ENCODE results near the gene CAPS2. TPM values are rescaled to one million over a fixed set of nuclear protein-coding genes. Genes with fewer than 3 reads are reported as not detected.

CAPS2 gene
- total and polyA plus RNA-seq, 10 of the 15 experiments (the other 5 are each of a cell fraction or from before 2014, with no cell fraction given), result 2.0 to 6.4 (median 4.2) TPM

GRCh38 chr12:75329918-75330826 is at the start of gene CAPS2 (continued):
- peak; percentile 41; the same call in 1 of the 2 replicates for TF ChIP-seq ZBTB40 (IDR thresholded peaks at IDR 0.05; ENCODE audit: borderline replicate concordance)
- 0 out of 2 replicates have a peak, but pooled peaks have one; percentile 43 for TF ChIP-seq MLLT1 (IDR thresholded peaks at IDR 0.05)
- no peak for TF ChIP-seq CUX1 (IDR thresholded peaks at IDR 0.05; ENCODE audit: insufficient replicate concordance, low read depth, low read length)
- TF ChIP-seq BCLAF1 (IDR thresholded peaks at IDR 0.05), result no peak
- TF ChIP-seq NFYA (IDR thresholded peaks at IDR 0.05; ENCODE audit: borderline replicate concordance, low read depth, low read length), result no peak
- TF ChIP-seq NR2F1 (conservative IDR thresholded peaks at IDR 0.05), result peak; percentile 98
- TF ChIP-seq HSF1 (IDR thresholded peaks at IDR 0.05; ENCODE audit: low read depth, low read length), result peak; percentile 15; the same call in 1 of the 2 replicates
- no peak for TF ChIP-seq ASH2L (IDR thresholded peaks at IDR 0.05; ENCODE audit: borderline replicate concordance, low read depth)
- no peak; the same call in 1 of the 2 replicates for TF ChIP-seq TARDBP (IDR thresholded peaks at IDR 0.05; ENCODE audit: borderline replicate concordance)
- TF ChIP-seq LARP7 (IDR thresholded peaks at IDR 0.05), result peak; percentile 43; the same call in 1 of the 2 replicates
